NT2/D1 (cell line): ENCODE data around the gene MX1.

ENCODE experiments used
- SUZ12 ChIP-seq: IDR thresholded peaks from 2 replicates; pipeline ENCODE4 v1.6.1; 2011; ENCODE audit not compliant: insufficient read length, insufficient read depth; ENCODE audit errors: extremely low read depth
- YY1 ChIP-seq: IDR thresholded peaks from 2 replicates; pipeline ENCODE4 v1.6.1; 2011; ENCODE audit not compliant: insufficient read length, insufficient read depth
- ZNF274 ChIP-seq: IDR thresholded peaks from 2 replicates; pipeline ENCODE4 v1.6.1; 2011; ENCODE audit warnings: mild to moderate bottlenecking, low read depth, low read length

DNA sequence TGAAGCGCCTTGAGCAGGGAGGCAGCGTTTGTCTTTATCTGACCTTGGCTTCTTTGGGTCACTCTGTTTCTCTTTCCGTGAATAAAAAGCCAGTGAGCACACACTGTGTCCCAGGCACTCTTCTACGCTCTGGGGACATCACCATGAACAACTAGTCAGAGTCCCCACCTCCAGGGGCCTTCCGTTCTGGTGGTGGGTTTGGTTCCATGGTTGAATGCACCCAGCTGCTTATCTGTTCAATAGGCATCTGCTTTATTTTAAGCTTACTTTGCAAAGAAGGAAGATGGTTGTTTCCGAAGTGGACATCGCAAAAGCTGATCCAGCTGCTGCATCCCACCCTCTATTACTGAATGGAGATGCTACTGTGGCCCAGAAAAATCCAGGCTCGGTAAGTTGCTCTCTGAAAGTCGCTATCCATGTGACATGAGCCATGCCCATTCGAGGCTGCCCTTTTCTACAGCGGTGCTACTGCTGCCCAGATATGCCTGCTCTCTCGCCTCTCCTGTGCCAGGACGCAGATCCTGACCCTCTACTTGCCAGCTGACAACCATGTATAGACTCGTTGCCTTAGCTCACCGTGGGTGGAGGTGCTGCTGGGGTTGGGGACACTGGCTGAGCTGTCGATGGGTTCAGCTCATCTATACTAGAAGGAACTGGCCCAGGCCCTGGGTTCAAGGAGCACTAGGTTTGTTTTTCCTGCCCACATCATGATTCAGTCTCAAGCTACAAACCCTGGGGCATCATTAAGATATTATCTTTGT lies 5.9 kb downstream of the MX1 start:
- TF ChIP-seq SUZ12 (no peak), YY1 (no peak), ZNF274 (no peak)
